ENCODE measurements around the gene VAT1. TPM values are rescaled to one million over a fixed set of nuclear protein-coding genes. Genes with fewer than 3 reads are reported as not detected.

Gene VAT1
- 100 to 1,000 TPM; 147 to 304 (median 233) TPM for total RNA-seq

DNA sequence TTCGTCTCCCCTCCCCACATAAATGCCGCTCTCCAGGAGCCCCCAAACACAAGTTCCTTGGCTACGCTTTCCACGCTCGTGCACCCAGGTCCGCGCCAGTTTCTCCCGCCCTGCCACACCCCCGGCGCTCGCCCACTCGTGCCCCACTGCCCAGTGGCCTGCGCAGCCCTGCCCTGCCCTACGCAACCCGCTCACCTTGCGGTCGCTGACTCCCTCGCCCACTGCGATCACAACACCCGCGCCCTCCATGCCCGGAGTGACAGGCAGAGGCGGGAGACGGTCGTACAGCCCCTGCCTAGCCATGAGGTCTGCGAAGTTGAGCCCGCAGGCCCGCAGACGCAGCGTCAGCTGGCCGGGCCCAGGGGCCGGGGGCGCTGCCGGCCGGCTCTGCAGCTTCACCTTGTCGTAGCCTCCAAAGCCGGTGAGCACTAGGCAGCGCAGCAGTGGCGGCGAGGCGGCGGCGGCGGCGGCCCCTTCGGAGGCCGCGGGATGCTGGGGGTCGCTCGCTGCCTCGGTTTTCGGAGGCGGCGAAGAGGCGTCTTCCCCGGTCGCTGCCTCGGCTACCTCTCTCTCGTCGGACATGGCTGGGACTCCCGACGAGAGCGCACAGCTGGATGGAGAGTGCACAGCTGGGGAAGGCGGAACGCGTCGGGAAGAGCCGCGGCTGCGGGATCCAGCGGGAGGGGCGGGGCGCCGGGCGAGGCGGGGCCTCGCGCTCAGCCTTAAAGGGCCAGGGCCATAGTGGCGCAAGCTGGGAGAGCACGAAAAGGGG is at the start of gene VAT1:
Gene VAT1 (minus strand): TSS at position 645 of the 772 bp plus-strand sequence. CDS start 63 bp downstream, at position 582.
- TF ChIP-seq CTCF (IDR thresholded peaks at IDR 0.05) = no peak
- DNase-seq (ENCODE audit: low spot score) (peak; percentile 45), ATAC-seq (ENCODE audit: low FRiP score) (peak; percentile 53)

DNA sequence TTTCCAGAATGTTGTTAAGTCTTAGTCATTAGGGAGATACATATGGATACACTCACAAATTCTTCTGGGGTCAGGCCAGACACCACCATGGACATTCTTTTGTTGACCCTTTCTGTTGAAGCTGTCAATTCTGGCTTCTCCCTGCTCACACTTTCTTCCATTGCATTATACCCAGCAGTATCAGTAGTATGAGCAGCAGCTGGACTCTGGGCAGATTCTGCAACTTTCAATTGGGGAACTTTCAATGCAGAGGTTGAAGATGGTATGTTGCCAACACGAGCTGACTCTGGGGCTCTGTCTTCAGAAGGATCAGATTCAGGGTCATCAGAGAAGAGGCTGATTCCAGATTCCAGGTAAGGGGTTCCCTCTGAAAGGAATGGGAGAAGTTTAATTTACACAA is 48.7 kb upstream of the VAT1 start:
- DNase-seq (ENCODE audit: low spot score) (no peak), ATAC-seq (ENCODE audit: low FRiP score) (no peak)
- no peak for TF ChIP-seq CTCF (IDR thresholded peaks at IDR 0.05)

GRCh38 chr17:43070257-43070656 is 48.1 kb upstream of the VAT1 start:
- no peak for DNase-seq (ENCODE audit: low spot score)
- no peak for TF ChIP-seq CTCF (IDR thresholded peaks at IDR 0.05)
- no peak for ATAC-seq (ENCODE audit: low FRiP score)

DNA sequence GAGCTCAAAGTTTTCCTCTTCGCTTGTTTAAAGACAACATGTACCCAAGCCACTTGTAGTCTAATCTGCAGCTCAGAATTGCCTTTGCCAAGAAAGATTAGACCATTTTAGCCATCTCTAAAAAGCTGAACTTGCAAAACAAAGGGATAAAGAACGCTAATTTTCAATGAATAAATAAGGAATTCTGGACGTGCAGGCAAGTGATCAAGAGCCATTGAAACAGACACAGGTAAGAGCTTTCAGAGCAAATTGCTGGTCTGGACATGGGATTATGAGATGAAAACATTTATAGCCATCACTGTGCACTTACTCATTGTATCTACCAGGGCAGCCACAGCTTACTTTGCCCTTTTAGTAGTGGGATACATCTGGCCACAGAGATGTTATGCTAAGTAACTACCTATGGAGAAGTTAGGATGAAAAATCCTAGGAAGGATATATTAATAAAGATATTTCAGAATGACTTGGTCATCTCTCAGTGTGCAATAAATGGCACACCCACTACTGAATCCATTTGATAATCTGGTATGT is 47.2 kb upstream of the VAT1 start:
- DNase-seq (ENCODE audit: low spot score) (no peak), ATAC-seq (ENCODE audit: low FRiP score) (no peak)
- no peak for TF ChIP-seq CTCF (IDR thresholded peaks at IDR 0.05)

DNA sequence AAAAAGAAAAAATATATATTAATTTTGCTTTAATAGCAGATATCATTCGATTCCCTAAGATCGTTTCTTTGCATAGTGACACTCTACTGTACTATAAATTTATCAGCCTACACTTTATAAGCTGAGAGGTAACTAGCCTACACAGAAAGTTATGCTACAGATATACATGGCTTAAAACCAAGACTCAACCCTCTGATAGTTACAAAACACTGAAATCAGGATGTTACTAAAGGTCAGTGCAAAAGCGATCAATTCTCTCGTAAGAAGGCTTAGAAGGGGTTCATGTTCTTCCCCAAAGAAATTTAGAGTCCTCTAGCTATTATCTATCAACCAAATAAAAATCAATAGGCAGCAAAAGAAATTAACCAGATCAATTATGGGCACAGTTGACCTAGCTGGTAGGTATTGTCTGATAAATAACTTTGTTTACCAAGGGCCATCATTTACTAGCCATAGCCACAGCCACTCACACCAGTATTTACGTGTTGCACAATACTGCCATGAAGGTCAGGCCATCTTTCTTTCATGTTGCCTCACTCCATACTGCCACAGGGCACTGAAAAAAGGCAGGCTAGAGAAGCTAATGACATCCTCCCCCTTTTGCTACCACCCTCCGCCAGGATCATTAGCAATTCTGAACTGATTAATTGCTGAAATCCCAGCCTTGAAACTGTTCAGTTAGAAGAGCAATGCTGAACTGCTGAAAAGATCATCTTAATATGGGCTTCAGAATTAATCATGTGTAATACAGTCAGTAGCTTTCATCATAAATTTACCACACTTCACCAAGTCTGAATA is 46.6 kb upstream of the VAT1 start:
- ATAC-seq (ENCODE audit: low FRiP score) (no peak), DNase-seq (ENCODE audit: low spot score) (no peak)
- no peak for TF ChIP-seq CTCF (IDR thresholded peaks at IDR 0.05)

- DNase-seq (ENCODE audit: low spot score) (no peak), ATAC-seq (ENCODE audit: low FRiP score) (no peak)
- no peak for TF ChIP-seq CTCF (IDR thresholded peaks at IDR 0.05)
These were observed 40.9 kb upstream of the VAT1 start for GRCh38 chr17:43062984-43063638.

Measured in omental fat pad (tissue), 4 donors.